HG03558 (cell line): ENCODE data around the gene OR6Q1.

Source experiments
- ATAC-seq: cut with Tn5 transposase; IDR thresholded peaks from one replicate; pipeline ENCODE4 v1.9.1; 2021; ENCODE audit warnings: moderate number of reproducible peaks; ENCODE audit not compliant: unreplicated experiment; ENCODE audit errors: extremely low read depth

OR6Q1 gene

DNA sequence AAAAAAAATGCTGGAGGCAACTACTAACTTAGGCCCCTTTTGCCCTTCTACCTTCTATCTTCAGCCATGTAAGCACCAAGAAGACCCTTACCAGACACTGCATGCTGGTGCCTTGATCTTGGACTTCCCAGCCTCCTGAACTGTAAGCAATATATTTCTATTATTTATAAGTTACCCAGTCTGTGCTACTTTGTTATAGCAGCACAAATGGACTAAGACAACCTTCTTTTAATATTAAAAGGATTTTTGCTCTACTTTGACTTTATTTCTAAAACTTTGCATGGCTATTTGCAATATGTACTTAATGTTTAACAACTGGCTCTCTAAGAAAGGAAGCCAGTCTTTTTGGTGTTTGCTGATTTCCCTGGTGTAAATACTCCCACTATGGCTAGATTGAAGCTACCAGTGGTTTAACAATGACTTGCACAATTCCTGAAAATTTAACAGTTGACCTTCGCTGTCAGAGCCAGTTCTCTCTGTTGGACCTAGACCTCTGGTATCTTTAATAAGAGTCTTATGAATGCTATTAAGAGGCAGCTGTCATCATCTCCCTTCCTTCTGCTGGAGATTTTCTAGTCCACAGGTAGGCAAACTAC is 25.2 kb downstream of the OR6Q1 start:
- no peak for ATAC-seq

DNA sequence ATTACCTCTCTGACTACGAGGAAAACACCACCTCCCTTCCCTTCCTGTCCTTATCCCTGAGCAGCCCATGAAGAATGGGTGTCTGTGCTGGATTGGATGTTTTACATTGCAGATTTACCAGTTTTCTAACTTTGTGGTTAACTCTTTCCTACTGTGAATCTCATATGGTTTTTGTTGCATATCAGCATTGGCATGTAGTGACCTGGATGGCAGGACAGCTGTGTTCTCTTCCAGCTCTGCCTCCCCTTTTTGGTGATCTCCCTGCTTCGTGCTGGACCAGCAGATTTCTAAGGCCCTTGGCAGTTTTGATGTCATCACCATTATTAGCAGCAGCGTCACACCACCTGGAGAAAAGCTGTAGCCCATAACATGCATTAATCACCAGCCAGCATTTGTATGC is 26.7 kb downstream of the OR6Q1 start:
- ATAC-seq, result no peak

DNA sequence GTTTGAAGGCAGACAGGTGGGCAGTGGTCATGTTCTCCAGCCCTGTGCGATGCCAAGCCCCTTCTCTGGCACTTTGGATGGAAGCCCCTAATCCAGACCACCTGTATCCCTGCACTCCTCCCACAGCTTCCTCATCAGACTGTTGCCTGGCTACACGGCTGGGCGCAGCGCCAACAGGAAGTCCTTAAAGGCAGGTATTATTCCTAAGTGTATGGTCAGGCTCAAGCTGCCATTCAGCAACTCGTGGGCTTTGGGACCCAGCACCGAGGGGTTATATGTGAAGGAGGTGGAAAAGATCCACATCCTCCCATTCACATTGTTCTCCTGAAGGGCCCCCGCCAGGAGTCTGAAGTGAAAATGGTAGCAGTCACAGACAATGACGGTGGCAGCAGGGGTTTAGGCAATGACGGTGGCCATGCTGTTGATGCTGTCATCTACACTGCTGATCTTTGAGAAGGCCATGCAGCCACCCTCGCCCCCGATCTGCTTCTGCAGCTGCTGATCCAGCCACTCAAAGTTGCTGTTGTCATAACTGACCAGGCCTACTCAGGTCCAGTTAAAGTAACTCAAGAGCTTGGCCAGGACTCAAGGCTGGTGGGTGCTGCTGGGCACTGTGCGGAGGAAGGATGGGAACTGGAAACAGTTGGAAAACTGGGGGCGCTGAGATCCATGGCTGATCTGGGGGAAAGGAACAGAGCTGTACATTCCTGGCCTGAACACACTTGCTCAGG is 27.7 kb downstream of the OR6Q1 start:
- ATAC-seq, result no peak

DNA sequence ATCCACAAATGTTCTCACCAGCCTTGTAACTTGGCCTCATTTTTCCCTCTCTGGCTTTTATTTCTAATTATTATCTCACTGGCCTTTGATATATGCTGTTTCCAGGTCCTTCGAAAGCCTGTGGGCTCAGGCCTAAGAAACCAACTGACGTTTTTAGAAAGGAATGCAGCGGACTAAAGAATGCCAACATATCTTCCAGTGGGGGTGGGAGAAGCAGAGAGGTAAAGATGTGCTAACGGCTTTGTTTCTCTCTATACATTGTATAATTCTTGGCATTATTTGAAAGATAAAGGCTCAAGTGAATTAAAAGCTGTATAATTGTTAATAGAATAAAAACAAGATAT is 28.2 kb downstream of the OR6Q1 start:
- no peak for ATAC-seq

DNA sequence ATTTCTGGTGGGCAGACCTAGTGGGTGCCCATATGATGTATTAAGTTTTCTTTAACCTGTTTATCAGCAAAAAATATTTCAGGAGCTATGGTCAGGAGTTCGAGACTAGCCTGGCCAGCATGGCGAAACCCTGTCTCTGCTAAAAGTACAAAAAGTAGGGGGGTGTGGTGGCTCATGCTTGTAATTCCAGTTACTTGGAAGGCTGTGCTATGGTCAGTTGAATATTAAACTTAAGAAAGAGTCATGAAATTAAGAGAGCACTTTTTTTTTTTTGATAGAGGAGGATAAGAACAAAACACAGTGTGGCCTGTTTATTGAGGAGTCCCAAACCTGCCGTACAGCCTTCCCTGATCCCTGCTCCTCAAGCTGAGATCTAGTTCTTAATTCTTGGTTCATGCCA is 29.8 kb downstream of the OR6Q1 start:
- ATAC-seq, result no peak

DNA sequence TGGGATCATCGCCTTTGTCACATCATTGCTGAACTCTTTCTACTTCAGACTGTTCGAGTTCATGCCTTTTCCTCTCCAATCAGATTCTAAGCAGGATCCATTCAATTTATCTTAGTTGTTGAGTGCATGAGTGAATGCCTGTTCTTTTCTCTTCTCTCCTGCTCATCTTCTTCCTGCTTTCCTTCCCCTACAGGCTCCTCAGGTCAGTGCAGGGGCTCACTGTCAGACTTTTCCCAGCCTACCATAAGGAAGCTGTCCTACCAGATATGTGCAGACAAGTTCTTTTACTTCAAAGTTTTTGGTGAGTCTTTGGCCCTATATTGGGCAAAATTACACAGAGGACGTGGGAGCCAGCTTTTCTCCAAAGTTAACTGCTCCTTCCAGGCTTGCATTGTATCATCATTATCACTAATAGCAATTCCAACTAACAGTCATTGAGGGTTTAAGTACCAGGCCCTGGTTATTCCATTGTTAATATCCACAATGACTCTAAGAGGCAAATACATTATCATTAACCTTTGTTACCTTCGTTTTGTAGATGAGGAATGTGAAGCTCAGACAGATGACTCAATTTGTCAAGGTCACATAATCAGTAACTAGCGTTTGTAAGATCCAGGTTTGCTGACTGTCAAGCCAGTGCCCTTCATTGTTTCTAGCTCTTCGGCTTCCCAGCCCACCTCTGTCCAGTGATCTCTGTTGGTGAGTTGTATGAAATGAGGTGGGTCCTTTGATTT is 30.4 kb downstream of the OR6Q1 start:
- no peak for ATAC-seq

DNA sequence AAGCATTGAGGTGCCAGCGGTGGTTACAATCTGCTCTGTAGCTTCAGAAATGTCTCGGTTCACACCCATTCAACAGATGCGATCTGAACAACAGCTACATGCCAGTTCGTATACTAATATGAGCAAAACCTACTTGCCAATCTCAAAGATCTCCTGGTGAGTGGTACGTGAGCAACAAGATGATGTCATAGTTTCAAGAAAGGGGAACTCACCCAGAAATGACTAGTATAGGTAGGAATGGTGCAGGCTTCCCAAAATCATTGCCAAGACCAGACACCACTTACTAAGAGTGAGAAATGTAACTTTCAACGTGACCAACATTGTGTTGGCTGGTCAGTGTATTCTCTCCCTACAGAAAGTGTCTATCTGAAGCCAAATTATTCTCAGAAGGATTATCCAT is 31.1 kb downstream of the OR6Q1 start:
- ATAC-seq, result no peak

DNA sequence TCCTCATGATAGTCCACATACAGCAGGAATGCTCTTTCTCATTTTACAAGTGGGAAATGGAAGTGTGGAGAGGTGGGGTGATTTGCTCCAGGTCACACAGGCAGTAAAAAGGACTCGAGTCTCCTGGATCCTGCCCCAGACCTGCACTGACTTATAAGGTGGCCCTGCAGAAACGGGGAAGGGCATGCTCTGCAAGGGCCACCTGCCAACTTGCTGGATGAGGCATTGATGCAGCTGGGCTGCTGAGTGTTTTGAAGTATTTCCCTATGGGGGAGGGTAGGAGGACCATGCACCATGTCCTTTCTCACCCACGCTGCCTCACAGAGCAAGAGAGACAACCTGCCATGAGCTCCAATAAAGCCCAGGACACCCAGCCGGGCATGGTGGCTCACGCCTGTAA is 36.9 kb downstream of the OR6Q1 start:
- ATAC-seq, result no peak

DNA sequence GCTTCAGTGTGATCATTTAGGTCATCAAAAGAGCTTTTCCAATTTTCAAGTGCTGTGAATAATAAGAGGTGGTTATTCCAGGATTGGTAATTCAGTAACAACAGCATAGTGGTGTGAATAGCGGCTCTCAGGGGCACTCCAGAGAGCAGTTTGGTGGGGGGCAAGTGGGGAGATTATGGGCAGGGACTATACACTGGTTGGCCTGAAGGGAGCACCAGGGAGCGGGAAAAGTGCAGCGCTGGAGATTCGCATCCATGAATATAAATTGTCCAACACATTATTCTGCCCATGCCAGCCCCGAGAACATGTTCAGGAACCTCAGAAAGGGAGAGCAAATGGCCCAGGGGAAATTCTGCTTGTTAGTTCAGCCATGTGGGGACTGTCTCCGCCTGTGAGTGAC is 37.9 kb downstream of the OR6Q1 start:
- no peak for ATAC-seq

DNA sequence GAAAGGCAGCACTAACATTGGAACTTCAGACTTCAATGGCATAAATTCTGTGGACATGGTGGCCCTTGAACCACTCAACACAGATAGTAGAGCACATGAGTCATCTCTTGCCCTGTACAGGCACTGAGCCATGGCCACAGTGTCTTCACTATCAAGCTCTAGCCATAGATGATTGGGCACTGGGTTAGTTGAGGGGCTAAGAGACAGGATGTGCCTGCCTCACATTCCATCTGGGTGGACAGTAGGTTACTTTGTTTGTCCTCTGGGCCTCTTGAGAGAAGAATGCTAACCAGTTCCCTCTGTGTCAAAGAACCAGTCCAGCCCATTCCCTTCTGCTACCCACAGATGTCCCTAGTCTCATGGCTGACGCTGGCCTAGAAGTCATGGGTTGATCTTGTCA is 39.8 kb downstream of the OR6Q1 start:
- ATAC-seq, result no peak

DNA sequence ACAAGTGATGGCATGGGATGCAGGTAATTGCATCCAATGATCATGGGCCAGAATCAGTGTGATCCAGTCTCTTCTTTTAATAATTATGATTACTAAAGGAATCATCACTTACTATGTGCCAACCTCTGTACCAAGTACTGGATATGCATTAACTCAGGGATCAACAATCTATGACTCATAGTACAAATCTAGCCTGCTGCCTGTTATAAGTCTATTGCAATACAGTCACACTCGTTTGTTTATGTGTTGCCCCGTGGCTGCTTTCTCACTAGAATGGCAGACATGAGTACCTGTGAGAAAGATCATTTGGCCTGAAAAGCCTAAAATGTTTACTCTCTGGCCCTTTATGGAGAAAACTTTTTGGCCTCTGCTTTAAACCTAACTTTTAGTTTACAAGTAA is 45.0 kb downstream of the OR6Q1 start:
- ATAC-seq, result no peak
